ENCODE measurements around the gene LAMB1.

LAMB1 gene

DNA sequence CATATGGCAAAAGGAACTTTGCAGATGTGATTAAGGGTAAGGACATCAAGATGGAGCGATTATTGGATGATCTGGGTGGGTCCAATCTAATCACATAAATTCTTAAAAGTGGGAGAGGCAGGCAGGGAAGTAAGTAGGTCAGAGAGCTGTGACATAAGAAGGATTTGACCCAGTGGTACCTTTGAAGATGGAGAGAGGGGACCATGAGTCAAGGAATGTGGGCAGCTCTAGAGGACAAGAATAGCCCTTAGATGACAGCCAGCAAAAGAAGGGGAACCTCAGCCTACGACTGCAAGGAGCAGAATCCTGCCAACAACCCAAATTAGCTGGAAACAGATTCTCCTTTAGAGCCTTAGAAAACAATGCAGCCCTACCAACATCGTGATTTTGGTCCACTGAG is 34.5 kb downstream of the LAMB1 start:
- no peak overlapping the region for H3K4me3 ChIP-seq (ENCODE audit: low read depth, low read length)
- TF ChIP-seq, protein P1, sequence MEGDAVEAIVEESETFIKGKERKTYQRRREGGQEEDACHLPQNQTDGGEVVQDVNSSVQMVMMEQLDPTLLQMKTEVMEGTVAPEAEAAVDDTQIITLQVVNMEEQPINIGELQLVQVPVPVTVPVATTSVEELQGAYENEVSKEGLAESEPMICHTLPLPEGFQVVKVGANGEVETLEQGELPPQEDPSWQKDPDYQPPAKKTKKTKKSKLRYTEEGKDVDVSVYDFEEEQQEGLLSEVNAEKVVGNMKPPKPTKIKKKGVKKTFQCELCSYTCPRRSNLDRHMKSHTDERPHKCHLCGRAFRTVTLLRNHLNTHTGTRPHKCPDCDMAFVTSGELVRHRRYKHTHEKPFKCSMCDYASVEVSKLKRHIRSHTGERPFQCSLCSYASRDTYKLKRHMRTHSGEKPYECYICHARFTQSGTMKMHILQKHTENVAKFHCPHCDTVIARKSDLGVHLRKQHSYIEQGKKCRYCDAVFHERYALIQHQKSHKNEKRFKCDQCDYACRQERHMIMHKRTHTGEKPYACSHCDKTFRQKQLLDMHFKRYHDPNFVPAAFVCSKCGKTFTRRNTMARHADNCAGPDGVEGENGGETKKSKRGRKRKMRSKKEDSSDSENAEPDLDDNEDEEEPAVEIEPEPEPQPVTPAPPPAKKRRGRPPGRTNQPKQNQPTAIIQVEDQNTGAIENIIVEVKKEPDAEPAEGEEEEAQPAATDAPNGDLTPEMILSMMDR (IDR thresholded peaks at IDR 0.05; ENCODE audit: control insufficient read depth, extremely low read depth, insufficient read depth) = no peak
- no peak for DNase-seq (ENCODE audit: low read depth)

DNA sequence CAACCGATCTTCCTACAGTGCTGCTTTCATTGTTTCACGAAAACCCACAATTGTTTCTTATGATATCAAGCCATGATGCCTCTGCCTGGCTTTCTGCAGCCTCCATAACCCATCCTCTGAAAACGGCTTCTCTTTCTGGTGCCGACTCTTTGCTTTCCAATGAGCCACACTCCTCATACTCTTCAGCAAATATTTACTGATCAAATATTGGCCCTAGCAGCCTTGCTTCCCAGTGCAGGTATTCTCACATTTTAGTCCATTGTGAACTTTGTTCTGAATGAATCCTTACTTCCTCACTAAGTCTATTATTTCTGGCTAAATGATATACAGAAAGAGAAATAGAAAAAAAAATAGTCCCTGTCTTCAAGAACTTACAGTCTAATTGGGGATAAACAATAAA is 35.5 kb downstream of the LAMB1 start:
- TF ChIP-seq, protein P1 (IDR thresholded peaks at IDR 0.05; ENCODE audit: control insufficient read depth, extremely low read depth, insufficient read depth) = no peak
- peak; percentile 63 for DNase-seq (ENCODE audit: low read depth)
- H3K4me3 ChIP-seq (ENCODE audit: low read depth, low read length) = no peak overlapping the region

DNA sequence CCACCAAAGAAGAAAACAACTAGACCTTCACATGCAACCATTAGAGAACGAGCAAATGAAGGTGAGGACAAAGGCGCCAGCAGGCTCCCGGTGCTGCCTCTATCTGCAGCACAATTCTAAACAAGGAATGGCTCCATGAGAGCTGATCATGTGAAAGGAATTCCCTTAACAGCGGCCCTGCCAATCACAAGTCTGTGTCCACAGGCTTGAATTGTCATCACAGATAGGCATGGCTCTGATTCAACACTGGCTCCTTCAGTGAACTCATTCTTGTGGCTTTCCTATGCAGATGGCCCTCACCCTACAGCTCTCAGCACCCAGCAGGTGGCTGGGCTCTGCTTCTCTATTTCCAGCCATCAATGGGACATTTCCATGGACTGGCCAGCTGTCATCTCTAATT is 36.2 kb downstream of the LAMB1 start:
- no peak overlapping the region for H3K4me3 ChIP-seq (ENCODE audit: low read depth, low read length)
- no peak for DNase-seq (ENCODE audit: low read depth)
- TF ChIP-seq, protein P1 (IDR thresholded peaks at IDR 0.05; ENCODE audit: control insufficient read depth, extremely low read depth, insufficient read depth) = no peak

DNA sequence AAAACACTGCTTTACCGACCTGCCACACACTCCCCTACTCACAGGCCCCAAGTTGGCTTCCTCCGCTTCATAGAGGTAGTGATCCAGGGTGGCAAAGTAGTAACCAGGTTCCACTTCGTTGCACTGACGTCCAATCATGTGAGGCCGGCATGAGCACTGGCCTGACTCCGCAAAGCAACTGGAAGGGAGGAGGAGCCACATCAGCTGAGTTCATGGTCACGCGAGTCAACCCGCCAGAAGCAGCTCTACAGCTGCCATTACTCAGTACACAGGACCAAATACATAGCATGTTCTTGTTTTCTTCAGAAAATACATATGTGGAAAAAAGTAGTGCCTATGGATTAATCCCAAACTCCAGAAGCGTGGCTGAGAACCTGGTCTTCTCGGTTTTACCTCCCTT is 38.5 kb downstream of the LAMB1 start:
- DNase-seq (ENCODE audit: low read depth) = no peak
- TF ChIP-seq, protein P1 (IDR thresholded peaks at IDR 0.05; ENCODE audit: control insufficient read depth, extremely low read depth, insufficient read depth) = no peak

DNA sequence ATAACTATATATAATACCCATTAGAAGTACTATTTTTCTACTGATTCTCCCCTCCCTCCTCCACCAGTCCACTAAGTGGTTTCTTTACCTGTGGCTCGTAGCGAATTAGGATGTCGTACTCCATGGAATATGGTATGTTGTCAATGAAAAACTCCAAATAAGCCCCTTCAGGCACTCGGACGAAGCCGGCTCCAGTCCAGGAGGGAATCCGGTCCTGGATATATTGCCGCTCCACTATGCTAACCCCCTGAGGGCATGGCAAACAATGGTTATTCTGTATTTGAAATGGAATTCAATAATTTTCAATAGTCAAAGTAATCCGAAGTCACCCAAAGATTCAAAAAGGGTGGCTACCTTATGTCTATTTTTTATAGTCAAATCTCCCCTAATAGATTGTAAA is 40.1 kb downstream of the LAMB1 start:
- TF ChIP-seq, protein P1 (IDR thresholded peaks at IDR 0.05; ENCODE audit: control insufficient read depth, extremely low read depth, insufficient read depth) = no peak
- H3K4me3 ChIP-seq (ENCODE audit: low read depth, low read length) = no peak overlapping the region
- DNase-seq (ENCODE audit: low read depth) = no peak

More for the DNA sequence above, 38.5 kb downstream of the LAMB1 start:
- H3K4me3 ChIP-seq (ENCODE audit: low read depth, low read length) = no peak overlapping the region

DNA sequence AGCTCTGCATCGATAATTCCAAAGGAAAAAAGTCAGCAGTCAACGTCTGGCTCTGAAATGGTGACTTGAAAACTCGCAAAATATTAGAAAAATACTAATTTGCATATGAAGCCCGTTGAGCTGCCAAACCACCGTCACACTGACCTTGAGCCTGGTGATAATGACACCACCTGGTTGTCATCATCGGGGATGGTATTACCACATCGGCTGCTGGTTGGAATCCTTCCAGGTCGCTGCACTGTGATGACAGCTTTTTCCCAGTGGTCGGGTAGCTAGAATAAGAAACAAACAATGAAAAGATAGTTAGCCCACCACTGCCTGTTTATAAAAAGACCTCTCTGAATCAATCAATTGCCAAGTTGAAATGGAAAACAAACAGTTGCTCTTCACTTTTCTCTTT is 41.6 kb downstream of the LAMB1 start:
- no peak overlapping the region for H3K4me3 ChIP-seq (ENCODE audit: low read depth, low read length)
- TF ChIP-seq, protein P1 (IDR thresholded peaks at IDR 0.05; ENCODE audit: control insufficient read depth, extremely low read depth, insufficient read depth) = no peak
- no peak for DNase-seq (ENCODE audit: low read depth)

DNA sequence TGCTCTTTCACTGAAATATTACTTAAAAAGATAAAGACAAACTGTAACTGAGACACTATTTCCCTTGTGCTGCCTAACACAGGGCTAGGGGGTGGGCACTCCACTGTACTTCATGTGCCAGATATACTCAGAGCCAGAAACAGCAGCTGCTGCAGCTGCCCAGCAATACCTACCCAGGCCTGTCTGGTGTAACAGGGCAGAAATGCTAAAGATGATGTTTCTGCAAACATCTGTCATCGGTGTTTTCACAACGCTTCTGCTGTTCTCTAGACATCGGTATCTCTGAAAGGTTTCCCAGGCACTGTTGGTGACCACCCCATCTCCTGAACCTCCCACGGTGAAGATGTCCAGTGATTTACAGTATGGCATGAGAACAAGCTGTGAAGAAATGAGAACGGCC is 42.7 kb downstream of the LAMB1 start:
- no peak overlapping the region for H3K4me3 ChIP-seq (ENCODE audit: low read depth, low read length)
- TF ChIP-seq, protein P1 (IDR thresholded peaks at IDR 0.05; ENCODE audit: control insufficient read depth, extremely low read depth, insufficient read depth) = no peak

More for the DNA sequence above, 42.7 kb downstream of the LAMB1 start:
- no peak for DNase-seq (ENCODE audit: low read depth)
